NCI-H187 (cell line): ENCODE measurements around the gene SYNE1.
"Not testable (repeated sequence)": the region's sequence is repeated elsewhere in the genome, so short reads cannot be mapped to it uniquely, and the experiment has no call there.

Experiments used
- DNase-seq, 2 experiments: peaks; one replicate each; lab custom pipeline; 2025; lab: John Stamatoyannopoulos, UW

The SYNE1 gene

DNA sequence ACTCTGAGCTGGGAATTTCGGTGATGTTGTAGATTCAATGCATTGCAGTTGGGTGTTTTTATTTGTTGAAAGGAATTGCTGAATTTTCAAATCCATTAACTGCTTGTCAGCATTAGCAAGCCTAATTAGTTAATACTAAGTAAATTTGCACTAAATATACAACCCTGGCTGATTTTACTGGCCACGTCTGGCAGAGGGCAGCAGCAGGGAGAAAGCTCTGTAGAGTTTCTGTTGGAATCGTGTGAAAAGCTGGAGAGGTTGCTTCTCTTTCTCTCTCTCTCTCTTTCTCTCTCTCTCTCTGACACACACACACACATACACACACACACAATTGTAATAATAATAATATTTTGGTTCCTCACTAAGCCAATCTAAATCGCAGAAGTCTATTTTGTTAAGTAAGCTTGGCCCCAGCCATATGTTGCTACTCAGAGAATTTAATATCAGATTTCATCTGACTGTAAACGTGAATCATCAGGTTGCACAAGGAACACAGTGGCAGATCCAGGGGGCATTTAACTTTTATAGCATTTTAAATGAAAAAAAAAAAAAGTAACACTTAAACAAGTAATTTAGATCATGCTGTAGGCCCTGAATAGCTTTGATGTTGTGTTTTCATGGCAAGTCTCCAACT, 540.2 kb downstream of the SYNE1 start:
- DNase-seq: no peak

DNA sequence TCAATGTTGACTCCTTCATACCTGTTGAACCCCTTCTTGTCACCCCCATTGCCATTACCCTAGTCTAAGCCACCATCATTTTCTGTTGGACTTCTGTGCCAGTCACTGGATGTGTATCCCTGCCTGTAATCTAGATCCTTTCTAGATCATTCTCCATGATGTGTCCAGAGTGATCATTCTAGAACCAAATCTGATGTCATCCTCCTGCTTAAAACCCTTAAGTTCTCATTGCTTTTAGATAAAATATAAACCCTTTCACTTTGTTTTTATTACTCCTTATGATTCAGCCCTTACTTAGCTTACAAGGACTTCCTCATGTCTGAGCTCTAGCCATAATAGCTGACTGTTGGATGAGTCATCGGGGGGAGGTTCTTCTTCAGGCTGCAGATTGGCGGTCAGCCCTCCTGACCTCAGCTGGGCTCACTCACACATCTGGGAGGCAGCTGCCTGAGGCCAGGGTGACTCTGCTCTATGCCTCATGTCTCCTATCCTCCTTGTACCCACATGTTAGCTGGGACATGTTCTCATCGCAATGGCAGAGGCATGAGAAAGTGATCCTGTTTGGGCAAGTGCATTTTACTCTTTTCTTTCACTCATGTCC, 542.1 kb downstream of the SYNE1 start:
- DNase-seq: no peak

DNA sequence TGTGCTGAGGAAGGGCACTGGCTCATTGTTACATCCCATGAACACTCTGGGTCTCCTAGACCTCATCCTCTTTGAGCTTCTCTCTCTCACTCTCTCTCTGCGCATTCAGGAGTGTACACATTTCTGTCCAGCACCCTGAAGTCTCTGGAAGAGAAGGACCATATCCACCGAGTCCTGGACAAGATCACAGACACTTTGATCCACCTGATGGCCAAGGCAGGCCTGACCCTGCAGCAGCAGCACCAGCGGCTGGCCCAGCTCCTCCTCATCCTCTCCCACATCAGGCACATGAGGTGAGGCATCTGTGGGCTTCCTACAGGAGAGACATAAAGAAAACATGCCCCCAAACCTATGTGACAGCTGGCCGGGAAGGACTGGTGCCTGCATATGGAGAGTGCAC, 542.9 kb downstream of the SYNE1 start:
- DNase-seq: no peak

DNA sequence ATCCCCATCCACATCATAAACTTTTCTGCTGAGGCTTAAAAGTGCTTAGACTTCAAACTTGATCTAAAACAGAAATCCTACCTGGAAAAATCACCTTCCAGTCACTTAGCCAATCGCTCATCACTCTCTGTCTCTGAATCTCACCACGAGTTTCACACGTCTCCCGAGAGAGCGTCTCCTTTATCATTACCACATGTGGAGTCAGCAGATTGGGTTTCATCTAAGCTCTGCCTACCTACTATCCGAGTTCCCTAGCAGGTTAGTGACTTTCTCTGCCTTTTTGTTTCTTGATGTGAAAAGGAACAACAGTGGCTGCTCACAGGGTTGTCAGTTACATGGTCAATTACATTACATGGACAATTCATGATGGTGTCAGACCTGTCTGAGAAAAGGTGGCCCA, 543.5 kb downstream of the SYNE1 start:
- DNase-seq: no peak

DNA sequence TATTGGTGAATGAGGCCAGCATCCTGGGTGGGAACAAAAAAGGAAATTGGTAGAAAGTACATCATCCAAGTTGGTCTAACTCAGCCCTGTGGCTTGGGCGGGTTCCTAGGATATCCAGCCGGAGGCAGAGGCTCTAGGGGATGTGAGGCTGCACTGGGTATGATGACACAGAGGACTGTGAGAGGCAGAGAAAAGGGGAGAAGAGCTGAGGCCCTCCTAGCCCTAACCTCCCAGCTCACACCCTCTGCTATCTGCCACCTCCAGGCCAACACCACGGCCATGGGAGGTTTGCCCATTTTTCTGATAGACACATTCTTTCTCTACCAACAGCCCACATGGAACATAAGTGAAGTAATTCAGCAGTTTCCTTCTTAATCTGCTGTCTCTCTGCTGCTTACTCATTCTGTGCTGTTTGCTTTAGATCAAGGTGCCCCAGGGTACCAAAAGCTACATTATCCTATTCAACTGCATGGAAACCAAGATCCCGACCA, 545.3 kb downstream of the SYNE1 start:
- DNase-seq: no peak

DNA sequence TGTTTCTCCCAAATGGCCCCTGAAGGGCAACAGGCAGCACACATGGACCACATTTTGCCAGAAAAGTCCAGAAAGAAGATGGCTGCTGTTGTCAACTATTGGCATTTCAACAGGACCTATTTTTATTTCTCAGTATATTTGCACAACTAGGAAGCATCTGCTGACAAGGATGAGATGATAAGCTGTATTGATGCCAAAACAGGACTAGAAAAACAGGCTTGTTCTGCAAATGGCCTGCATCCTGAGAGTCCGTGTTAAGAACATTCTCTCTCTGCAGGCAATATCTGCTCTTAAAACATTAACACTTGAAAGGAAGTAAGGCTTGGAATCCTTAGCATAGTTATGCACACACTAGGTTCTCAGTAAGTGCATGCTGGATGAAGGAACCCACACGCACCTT, 546.0 kb downstream of the SYNE1 start:
- no peak for DNase-seq

DNA sequence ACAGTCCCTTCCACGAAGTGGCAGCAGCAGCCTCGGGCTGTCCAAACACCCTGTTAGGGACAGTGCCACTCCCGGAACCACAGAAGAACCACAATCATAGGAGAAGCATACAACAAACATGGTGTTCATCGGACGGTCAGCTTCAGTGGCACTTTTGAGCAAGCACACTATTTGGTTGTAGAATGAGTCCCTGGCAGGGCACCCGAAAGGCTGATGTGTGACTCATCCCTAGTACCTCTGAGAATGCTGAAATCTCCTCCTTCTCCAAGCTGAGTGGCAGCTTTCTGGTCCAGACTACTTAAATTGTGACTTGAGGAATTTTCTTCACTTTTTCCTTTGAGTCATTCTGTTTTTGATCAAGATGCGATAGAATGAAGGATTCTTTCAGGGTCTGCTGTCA, 547.2 kb downstream of the SYNE1 start:
- no peak for DNase-seq

DNA sequence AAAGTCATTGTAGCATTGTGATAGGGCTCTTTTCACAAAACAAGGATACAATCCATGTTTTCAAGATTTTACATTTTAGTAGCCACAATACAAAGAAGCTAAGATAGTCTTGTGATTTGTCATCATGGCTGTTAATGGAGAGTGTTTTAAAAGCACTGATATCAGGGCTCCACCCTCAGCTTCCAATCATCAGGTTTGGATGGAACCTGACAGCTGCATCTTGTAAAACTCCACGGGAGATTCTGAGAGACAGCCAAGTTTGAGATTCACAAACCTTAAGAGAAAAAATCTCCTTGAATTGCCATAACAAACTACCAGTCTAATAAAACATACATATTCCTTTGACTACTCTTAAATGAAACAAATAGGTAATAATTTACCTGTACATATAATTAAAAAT, 549.5 kb downstream of the SYNE1 start:
- no peak for DNase-seq

DNA sequence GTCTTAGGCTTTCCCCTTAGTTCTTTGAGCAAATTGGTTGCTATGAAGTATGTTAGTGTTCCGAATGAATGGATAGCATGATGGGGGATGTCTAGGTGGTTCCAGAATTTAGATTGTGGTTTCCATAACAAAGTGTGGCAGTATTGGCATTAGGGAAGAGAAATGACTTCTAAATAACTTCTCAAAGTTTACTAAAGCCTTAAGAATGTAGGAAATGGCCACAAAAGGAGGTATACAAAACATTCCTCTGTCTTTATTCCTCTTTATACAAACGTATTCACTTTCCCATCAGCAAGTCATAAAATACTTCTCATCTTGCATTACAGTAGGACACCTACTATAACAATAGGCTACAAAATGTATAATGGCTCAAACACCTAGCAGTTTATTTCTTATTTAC, 550.1 kb downstream of the SYNE1 start:
- no peak for DNase-seq

DNA sequence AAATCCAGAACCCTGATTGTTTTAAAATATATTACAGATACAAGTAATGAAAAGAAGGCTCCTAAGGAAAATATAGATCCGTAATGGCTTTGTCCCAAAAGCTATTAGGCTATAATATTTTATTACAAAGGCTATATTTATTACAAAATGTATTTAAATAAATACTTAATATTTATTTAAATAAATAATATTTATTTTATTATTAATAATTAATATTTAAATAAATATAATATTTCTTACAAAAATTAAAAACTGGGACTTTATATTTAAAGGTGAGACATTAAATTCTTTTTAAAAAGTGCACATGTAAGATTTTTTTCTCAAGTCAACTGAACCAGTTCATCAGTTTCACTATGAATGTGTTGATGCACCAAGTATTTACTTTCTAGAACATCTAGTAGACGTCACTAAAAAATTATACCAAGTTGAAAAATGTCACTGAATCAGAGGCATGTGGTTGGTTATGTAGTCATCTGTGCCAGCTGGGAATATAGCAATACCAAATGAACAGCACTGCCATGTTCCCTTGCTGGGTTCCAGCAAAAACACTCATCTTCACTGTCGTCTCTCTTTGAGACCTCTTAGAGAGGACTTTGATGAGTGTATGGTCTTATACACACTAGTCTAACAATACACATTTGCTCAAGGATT, 550.8 kb downstream of the SYNE1 start:
- no peak for DNase-seq

DNA sequence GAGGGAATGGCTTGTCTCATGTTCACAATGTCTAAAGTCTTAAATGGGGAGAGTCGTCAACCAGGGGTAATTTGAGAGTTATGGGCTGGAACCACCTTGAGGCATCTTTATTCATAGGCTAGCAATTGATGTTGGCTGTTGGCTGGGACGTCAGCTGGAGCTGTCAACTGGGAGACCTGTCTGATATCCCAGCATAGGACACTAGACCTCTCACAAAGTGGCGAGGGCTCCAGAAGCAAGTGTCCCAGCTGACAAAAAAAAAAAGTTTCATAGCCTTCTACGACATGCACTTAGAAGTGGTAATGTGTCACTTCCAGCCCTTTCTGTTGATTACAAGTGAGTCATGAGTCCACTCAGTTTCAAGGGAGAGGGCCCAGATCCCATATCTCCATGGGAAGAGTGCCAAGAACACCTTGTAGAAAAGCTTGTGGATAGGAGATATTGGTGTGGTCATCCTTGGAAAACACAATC, 551.7 kb downstream of the SYNE1 start:
- DNase-seq: no peak

DNA sequence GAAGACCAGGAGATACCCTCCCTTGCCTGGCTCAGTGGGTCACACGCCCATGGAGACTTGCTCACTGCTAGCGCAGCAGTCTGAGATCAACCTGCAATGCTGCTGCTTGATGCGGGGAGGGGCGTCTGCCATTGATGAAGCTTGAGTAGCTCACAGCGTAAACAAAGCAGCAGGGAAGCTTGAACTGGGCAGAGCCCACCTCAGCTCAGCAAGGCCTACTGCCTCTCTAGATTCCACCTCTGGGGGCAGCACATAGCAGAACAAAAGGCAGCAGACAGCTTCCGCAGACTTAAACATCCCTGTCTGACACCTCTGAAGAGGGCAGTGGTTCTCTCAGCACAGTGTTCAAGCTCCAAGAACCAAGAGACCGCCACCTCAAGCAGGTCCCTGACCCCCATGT, 558.4 kb downstream of the SYNE1 start:
- DNase-seq: no peak

DNA sequence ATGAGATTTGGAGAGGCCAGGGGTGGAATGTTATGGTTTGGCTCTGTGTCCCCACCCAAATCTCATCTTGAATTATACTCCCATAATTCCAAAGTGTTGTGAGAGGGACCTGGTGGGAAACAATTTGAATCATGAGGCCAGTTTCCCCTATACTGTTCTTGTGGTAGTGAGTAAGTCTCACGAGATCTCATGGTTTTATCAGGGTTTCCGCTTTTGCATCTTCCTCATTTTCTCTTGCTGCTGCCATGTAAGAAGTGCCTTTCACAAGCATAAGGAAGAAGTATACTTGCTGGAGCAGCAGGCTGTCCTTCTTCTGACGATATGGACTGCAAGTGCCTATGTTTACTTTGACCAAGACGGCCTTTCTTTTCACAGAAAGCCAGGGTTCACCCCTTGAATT, 559.2 kb downstream of the SYNE1 start:
- no peak for DNase-seq

DNA sequence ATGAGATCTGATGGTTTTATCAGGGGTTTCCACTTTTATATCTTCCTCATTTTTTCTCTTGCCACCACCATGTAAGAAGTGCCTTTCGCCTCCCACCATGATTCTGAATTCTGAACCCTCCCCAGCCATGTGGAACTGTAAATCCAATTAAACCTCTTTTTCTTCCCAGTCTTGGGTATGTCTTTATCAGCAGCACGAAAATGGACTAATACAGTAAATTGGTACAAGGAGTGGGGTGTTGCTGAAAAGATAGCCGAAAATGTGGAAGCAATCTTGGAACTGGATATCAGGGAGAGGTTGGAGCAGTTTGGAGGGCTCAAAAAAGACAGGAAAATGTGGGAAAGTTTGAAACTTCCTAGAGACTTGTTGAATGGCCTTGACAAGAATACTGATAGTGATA, 560.9 kb downstream of the SYNE1 start:
- not testable (repeated sequence) for DNase-seq

DNA sequence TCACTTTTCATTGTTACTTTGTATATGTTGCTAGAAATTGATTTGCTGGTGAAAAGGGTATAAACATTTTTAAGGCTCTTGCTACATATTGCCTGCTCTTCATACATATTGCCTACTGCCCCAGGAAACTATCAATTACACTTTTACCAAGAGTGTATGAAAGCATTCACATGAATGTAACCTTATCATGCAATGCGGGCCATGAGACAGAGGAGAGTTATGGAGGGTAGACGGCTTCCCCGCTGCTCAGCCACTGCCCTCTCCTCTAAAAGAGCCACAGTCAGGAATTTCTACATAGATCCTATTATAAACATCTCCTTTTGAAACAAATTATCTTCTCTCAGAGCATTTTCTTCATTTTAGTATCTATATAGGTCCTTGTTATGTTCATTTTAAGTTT, 565.3 kb downstream of the SYNE1 start:
- no peak for DNase-seq
